Measurements from ENCODE around the gene GARIN5B. TPM values are rescaled to one million over a fixed set of nuclear protein-coding genes. Genes with fewer than 3 reads are reported as not detected.

Gene GARIN5B
- total and polyA plus RNA-seq, 2 of the 4 experiments (the other 2 are of a cell fraction), result not detected

DNA sequence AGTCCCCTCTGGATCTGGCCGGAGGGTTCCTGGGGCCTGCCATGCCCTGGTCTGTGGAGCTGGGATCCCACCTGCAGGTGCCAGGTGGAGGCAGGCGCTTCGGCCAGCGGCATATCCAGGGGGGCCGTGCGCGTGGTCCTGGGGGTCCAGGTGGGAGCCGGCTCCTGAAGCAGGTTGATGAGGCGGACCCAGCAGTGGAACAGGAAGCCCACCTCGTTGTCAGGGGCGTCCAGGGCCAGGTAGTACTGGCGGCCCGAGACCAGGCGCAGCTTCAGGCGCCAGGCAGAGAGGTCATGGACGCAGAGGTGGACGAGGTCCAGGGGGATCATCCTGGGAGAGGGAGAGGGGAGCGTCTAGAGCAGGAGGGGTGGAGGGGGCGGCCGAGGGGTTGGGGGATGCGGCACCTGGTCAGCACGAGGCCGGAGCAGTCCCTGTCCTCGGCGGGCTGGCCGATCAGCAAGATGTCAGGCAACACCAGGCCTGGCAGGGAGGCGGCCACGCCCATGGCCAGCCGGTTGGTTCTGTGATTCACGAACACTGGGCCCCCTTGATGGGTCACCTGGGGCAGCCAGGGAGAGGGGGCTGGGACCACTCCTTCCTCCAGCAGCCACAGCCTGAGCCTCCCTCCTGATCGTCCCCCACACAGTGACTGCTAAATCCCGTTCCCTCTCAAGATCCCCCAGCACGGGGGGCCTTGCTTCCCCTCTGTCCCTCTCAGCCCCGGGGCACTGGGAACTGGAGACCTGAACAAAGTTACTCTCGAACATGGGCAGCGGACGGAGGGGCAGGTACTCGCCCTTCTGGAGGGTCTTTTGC lies 678 bp downstream of the GARIN5B start:
- no peaks in the 10 kb centered on the region for H3K4me1 ChIP-seq (ENCODE audit: control insufficient read depth, insufficient read depth, low read length)
- H3K4me3 ChIP-seq (ENCODE audit: insufficient read depth, low read depth, low read length), result no peak overlapping the region
- TF ChIP-seq MXI1 (IDR thresholded peaks at IDR 0.05; ENCODE audit: borderline replicate concordance, low read depth, low read length) (no peak), POLR2A (IDR thresholded peaks at IDR 0.05; ENCODE audit: low read depth, low read length) (no peak), MAZ (IDR thresholded peaks at IDR 0.05; ENCODE audit: borderline replicate concordance, low read depth, low read length) (no peak), CEBPB (IDR thresholded peaks at IDR 0.05; ENCODE audit: low read depth, low read length) (no peak), BHLHE40 (IDR thresholded peaks at IDR 0.05; ENCODE audit: low read depth, low read length) (no peak), SMC3 (IDR thresholded peaks at IDR 0.05; ENCODE audit: low read depth, low read length) (no peak; the same call in 1 of the 2 replicates), CHD1 (IDR thresholded peaks at IDR 0.05; ENCODE audit: low read depth, low read length) (no peak), NFE2L2 (IDR thresholded peaks at IDR 0.05; ENCODE audit: low read depth, low read length) (no peak), MAFK (IDR thresholded peaks at IDR 0.05; ENCODE audit: low read depth, low read length) (no peak), RCOR1 (IDR thresholded peaks at IDR 0.05; ENCODE audit: insufficient replicate concordance, low read length) (no peak), RAD21 (IDR thresholded peaks at IDR 0.05; ENCODE audit: low read length) (no peak)
- TF ChIP-seq, protein P1, sequence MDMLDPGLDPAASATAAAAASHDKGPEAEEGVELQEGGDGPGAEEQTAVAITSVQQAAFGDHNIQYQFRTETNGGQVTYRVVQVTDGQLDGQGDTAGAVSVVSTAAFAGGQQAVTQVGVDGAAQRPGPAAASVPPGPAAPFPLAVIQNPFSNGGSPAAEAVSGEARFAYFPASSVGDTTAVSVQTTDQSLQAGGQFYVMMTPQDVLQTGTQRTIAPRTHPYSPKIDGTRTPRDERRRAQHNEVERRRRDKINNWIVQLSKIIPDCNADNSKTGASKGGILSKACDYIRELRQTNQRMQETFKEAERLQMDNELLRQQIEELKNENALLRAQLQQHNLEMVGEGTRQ (IDR thresholded peaks at IDR 0.05; ENCODE audit: low read depth, low read length), result no peak
- TF ChIP-seq, protein P2, sequence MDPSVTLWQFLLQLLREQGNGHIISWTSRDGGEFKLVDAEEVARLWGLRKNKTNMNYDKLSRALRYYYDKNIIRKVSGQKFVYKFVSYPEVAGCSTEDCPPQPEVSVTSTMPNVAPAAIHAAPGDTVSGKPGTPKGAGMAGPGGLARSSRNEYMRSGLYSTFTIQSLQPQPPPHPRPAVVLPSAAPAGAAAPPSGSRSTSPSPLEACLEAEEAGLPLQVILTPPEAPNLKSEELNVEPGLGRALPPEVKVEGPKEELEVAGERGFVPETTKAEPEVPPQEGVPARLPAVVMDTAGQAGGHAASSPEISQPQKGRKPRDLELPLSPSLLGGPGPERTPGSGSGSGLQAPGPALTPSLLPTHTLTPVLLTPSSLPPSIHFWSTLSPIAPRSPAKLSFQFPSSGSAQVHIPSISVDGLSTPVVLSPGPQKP (IDR thresholded peaks at IDR 0.05; ENCODE audit: borderline replicate concordance, low read depth, low read length), result no peak
- H3K4me2 ChIP-seq (ENCODE audit: low read depth, low read length), result no peak overlapping the region
- H2BK5ac ChIP-seq (ENCODE audit: low read depth, low read length, poor library complexity, severe bottlenecking), result no peak overlapping the region
- H4K8ac ChIP-seq (ENCODE audit: low read depth in 2 of 2, low read length in 2 of 2), result no peak overlapping the region
- H3K14ac ChIP-seq (replicated peaks; ENCODE audit: low read depth, low read length), result no peak overlapping the region
- DNase-seq, result no peak
- ChIA-PET CTCF (no interaction called here), POLR2A (ENCODE audit: unreplicated experiment) (no interaction called here)
- no peak overlapping the region for H2AK9ac ChIP-seq (replicated peaks; ENCODE audit: low read depth, low read length, poor library complexity)
- no peak overlapping the region for H4K91ac ChIP-seq (ENCODE audit: insufficient read depth, low read depth, low read length)
- H3K4ac ChIP-seq (ENCODE audit: low read depth, low read length), result no peak overlapping the region
- dilution Hi-C loops (cut with HindIII; ENCODE audit: low sequenced_read_pairs, unreplicated experiment), result no loop called here
- no peak overlapping the region for H3K23ac ChIP-seq (ENCODE audit: low read depth, low read length)
- no peak overlapping the region for H2BK120ac ChIP-seq (ENCODE audit: low read depth, low read length)
- no TSS peak for BruUV-seq (replicated peaks)
- H3K79me1 ChIP-seq (ENCODE audit: low read depth in 1 of 2, low read length in 2 of 2), result peaks cover 0 to 14% of the 10 kb centered on the region in 2 experiments; a peak in 2 of 4 replicates
- H3K18ac ChIP-seq (ENCODE audit: low read depth, low read length), result no peak overlapping the region
- no peak overlapping the region for H3K9ac ChIP-seq (ENCODE audit: low read depth, low read length)
- ATAC-seq (ENCODE audit: low read depth), result no peak
- no peak overlapping the region; the same call in none of the 2 replicates for H2AK5ac ChIP-seq (ENCODE audit: low read depth, low read length)
- H4K20me1 ChIP-seq (ENCODE audit: insufficient read depth, low read length), result peaks cover 36% of the 10 kb centered on the region
- 74% methylated on average over 14 of the region's 38 CpGs; no CpG with 5 or more reads in 1 of the 2 experiments for WGBS, 2 experiments (ENCODE audit: extremely low coverage in 2 of 2, insufficient read length in 1 of 2)
- H3K9me1 ChIP-seq (ENCODE audit: insufficient read depth, low read length), result peaks cover 3% of the 10 kb centered on the region; the same call in 1 of the 2 replicates
- no peak overlapping the region for H2BK20ac ChIP-seq (ENCODE audit: low read depth, low read length)
- in situ Hi-C loops (cut with MboI; ENCODE audit: low sequenced_read_pairs), result no loop called here
- intact Hi-C loops (cut with micrococcal nuclease), result no loop called here
- H3K9me3 ChIP-seq (ENCODE audit: control insufficient read depth, insufficient read depth, low read length), result no peaks in the 10 kb centered on the region
- no peak overlapping the region for H3K56ac ChIP-seq (ENCODE audit: extremely low read depth, insufficient read depth, low read length)
- peaks cover 2% of the 10 kb centered on the region for H3K27me3 ChIP-seq (ENCODE audit: control insufficient read depth, insufficient read depth, low read length)
- H3K27ac ChIP-seq (ENCODE audit: insufficient read depth, low read length), result no peak overlapping the region
- no peak overlapping the region for H2BK15ac ChIP-seq (ENCODE audit: low read depth, low read length)
- peaks cover 16% of the 10 kb centered on the region for H3K36me3 ChIP-seq (ENCODE audit: control insufficient read depth, insufficient read depth, low read length)
- H2AFZ ChIP-seq (replicated peaks; ENCODE audit: low read length, poor library complexity), result no peak overlapping the region
- no peak overlapping the region for H4K5ac ChIP-seq (ENCODE audit: low read depth, low read length)
